HG03442 (cell line): ENCODE results near the gene MGMT.

Experiments used
- ATAC-seq: cut with Tn5 transposase; IDR thresholded peaks from one replicate; pipeline ENCODE4 v1.9.1; 2021; ENCODE audit warnings: mild to moderate bottlenecking, moderate library complexity; ENCODE audit not compliant: unreplicated experiment

MGMT gene

DNA sequence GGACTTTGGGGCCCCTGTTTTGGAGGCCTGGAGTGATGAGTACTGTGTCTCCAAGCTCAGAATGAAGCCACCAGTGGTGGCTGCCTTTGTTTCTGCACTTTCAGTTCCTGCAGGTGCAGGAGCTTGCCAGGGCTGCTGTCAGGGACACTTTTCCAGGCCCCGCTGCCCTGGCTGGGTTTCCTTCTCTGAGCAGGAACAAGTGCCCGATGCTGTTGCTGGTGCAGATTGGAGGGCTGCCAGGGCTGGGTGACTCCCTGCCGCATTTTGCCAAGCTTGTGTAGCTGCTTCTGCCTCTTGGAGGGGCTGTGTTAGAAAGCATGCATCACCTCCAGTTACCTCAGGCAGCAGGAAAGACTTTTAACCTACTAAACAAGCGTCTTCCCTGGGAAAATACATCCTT, 211.1 kb downstream of the MGMT start:
- ATAC-seq = no peak

DNA sequence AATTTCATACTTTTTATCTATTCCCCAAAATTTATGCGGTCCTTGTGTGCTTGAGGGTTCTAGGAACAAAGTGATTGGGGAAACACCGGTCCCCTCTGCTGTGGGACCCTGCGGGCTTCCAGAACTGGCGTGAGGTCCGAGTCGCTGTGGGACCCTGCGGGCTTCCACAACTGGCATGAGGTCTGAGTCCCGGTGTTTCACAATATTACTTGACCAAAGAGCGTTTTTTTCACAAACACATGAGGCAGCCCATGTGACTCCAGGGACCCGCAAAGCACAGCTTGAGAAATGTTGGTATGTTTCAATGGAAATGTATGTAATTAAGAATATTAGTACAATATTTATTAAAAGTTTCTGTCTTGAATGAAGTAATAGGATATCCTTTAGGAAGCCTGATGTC, 212.2 kb downstream of the MGMT start:
- ATAC-seq = no peak

DNA sequence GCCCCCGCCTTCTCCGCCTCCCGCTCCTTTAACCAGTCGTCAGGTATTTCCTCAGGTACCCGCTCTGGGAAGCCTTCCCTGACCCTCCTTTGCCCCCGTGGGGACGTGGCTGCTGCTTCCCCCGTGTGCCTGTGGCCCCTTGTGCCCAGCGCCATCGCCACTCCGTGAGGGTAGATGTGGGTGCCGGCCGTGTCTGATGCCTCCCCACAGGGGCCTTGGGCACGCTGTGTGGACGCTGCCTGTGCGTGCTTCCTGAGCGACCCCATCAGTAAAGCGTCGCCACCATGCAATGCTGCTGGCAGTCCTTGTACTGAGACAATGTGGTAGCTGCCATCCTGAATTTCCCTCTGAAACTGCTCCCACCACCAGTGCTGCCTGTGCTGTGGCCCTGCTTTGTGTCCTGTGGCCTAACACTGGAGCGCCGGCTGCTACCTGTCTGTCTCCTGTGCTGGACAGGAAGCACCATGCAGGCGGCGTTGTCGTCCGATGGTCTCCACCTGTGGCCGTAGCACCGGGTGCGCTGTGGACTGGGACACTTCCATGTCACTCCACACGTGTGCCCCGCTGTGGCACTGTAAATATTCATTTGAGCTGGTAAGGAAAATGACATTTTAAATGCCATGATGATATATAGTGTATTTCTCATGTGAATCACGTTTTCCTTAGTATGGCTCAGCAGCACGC, 213.8 kb downstream of the MGMT start:
- ATAC-seq = no peak

DNA sequence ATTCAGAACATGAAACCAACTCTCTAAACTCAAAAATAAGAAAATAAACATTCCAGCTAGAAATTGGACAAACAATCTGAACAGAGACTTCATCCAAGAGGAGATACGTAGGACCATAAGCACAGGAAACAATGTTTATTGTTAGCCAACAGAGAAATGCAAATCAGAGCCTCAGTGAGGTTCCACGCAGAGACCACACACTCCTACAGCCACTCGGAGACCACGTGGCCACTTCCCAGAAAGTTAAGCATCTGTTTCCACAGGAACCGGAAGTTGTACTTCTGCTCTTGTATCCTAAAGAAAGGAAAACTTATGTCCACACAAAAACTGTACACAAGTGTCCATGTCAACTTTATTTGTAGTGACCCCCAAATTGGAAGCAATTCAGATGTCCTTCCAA, 214.8 kb downstream of the MGMT start:
- ATAC-seq = no peak

DNA sequence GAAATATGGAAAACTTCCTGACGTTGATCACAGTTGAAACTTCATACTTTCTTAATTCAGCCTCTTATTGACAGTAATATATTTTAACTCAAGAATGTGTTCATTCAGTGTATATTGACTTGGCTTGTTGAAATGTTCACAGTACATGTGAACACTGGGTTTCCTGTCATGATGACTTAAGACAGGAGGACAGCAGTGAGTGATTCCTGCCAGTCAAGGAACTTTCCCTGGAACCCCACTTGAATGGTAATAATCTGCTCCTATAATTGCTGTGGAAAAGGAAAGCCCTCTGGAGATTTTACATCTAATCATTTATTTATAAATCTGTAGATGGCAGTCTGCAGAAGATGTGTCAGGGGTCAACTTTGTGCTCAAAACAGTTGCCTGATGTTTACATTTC, 216.5 kb downstream of the MGMT start:
- ATAC-seq = no peak

DNA sequence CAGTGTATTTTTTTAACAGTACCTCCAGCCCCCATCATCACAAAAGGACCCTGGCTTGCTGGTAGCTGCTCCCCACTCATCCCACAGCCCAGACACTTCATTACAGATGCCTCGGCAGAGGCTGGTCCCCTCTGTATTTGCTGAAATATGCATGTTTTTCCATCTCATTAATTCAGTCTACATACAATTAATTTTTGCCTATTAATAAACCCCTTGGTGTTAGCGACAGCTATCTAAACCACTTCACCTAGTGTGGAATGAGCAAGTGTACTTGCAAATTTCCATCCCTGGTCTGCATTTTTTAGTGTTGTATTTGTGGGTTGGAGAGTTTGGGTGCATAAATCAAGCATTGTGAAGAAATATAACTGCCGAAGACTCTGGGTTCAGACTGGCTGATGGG, 216.9 kb downstream of the MGMT start:
- ATAC-seq = no peak

DNA sequence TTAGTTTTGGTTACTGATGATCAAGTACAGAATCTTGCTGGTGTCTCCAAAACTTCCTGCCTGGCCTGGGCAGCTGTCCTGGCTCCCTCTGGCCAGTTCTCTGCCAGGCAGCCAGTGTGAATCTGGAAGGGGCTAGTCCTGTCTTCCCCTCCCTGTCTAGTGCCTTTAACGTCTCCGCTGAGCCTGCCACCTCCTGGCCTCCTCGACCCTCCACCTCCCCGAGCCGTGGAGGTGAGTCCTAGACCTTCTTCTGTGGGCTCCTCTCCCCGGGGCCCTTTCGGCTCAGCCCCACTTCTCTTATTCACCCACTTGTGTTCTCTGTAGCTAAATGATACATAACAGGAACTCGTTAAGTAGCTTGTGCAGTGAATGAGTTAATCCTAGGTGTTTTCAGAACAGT, 218.2 kb downstream of the MGMT start:
- ATAC-seq = no peak

DNA sequence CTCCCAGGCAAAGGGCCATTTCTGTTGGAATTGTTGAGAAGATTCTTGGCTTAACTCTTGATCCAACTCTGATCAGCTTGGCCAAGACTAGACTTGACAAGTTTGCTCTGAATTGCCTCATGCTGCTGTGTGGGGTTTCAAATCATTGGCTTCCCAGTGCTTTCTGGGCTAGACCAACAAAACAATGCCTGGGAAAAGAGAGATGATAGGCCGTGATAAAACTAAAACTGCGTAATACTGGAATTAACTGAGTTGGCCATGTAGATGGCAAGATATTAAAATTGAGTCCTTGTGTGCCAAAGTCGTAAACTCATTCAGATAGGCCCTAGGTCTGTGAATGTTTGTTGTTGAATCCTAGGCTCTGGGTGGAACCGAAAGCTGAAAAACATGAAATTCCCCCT, 222.6 kb downstream of the MGMT start:
- ATAC-seq = no peak

DNA sequence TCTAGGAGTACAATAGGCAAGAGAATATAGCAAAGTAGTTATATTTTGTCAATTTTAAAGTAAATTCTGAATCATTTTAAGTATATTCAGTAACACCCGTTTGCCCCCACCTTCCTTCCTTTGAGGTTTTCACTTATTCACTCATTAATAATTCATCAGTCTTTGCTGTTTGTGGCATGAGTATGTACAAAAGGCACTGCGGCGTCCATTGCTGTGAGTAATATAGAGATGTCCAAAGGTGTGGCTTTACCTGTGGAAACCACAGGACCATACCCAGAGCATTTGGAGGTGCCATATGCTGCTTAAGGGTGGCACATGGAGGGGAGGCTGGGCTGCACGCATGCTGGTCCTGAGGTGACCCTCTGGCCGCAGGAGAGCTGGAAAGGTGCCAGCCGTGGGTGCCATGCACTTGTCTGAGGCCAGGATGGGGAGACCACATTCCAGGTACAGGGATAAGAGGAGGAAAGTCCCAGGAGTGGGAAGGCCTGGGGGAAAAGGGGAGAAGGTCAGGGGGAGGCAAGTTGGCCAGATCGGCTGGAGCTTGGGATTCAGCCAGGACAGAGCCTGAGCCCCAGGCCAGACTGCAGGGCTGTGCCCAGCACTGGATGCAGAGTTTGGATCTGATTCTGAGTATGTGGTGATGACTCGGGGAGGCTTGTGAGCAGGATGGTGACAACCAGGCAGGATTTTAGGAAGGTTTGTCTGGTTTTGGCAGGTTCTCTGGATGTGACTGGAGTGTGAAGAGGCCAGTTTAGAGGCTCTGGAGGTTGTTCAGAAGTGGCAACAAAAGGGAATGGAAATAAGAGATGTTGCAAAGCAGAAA, 223.4 kb downstream of the MGMT start:
- no peak for ATAC-seq

DNA sequence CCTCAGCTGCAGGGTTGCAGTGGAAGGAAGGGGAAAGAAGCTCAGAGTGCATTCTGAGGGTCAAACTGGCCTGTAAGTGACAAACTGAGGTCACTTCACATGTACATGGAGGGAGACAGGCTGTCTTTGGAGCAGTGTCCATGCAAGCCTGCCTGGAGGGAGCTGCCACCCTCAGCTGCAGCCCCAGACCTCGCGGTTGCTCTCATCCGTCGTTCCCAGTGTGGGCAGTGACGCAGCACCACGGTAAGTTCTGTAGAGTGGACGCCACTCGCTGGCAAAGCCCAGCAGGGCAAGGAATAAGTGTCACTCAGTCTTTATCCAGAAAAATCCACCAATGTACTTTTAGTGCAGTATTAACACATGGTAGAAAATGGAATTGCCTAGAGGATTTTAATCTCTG, 225.7 kb downstream of the MGMT start:
- ATAC-seq = no peak

DNA sequence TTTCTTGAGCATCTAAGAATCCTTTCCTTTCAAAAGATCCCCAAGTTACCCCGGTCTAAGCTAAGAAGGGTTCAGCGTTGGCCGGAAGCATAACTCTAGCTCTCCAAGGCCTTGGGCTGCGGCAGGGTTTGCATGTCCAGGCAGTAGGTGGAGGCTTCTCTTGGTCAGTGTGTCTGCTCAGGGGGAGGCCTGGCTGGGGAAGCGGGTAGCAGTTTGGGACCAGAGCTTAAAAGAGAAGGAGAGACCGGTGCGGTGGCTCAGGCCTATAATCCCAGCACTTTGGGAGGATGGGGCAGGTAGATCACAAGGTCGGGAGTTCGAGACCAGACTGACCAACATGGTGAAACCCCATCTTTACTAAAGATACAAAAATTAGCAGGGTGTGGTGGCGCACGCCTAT, 226.3 kb downstream of the MGMT start:
- no peak for ATAC-seq

DNA sequence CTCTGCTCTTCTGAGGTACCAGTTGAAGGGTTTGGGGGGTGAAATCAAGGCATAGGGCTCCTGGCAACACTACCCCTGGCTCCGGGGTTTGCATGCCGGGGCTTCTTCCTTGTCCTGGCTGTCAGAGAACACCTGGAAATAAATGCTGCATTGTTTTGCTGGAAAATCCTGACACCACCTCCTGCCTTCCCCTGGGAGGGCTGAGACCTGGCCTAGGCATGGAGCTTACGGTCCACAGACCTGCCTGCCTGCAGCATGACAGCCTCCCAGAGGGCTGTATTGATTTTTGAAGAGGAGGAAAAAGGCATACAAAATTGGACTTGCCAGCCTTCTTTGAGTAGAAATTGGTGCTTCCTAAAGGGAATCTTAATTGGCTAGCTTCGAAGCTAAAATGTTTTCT, 227.1 kb downstream of the MGMT start:
- ATAC-seq = no peak

DNA sequence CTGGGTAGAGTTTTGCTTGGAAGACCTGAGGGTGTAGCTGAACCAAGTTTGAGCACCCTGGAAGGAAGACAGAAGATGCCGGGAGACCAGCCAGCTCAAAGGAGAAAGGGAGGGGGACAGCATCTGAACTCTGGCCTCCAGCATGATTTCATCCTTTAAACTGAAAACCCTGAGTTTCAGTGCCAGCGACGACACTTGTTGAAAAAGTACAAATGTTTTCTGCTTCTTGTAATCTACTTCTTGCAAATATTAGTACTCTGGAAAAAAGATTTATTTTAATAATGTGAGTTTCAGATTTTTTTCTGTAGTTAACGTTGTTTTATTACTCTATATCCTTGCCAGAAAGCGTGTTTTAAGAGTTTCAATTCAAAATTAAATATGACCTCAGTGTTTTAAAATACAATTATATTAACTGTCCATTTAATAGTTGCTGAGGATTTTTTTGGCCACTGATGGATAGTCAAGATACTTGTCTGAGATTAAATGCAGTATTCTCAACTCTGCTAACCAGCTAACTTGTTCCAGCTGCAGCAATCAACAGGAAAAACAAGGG, 227.7 kb downstream of the MGMT start:
- ATAC-seq = no peak

DNA sequence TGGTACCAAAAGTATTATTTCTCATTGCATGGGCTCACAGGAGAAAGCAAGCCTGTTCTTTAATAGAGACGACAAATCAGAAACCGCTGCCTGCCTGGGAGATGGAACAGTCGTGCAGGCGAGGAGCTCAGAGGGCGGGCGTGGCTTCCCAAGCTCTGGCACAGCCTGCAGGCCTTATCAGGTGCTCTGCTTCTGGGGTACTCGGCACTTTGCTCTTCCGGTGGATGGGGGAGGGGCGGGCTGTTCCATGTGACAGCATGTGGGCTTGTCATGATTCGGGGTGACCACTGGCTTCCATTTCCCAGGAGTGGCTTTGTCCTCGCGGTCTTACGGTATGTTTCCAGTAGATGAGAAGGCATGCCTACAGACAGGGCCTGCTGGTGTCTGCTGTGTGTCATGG, 228.6 kb downstream of the MGMT start:
- no peak for ATAC-seq

DNA sequence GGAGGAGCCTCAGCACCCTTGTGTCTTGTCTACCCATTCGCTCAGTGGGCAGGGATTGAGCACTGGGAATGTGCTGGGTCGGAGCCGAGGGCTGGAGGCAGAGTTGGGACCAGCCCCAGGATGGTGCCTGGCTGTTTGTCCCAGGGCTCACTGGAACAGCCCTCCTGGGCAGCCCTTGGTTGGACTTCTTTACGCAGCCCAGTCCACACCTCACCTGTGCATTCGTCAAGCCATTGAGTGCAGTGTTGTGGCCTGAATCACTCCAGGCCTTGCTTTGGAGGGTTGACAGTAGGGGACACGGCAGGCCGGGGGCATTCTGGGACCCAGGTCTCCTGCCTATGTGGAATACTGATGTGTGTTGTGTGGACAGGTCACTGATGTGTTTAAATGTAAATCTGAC, 229.6 kb downstream of the MGMT start:
- no peak for ATAC-seq

DNA sequence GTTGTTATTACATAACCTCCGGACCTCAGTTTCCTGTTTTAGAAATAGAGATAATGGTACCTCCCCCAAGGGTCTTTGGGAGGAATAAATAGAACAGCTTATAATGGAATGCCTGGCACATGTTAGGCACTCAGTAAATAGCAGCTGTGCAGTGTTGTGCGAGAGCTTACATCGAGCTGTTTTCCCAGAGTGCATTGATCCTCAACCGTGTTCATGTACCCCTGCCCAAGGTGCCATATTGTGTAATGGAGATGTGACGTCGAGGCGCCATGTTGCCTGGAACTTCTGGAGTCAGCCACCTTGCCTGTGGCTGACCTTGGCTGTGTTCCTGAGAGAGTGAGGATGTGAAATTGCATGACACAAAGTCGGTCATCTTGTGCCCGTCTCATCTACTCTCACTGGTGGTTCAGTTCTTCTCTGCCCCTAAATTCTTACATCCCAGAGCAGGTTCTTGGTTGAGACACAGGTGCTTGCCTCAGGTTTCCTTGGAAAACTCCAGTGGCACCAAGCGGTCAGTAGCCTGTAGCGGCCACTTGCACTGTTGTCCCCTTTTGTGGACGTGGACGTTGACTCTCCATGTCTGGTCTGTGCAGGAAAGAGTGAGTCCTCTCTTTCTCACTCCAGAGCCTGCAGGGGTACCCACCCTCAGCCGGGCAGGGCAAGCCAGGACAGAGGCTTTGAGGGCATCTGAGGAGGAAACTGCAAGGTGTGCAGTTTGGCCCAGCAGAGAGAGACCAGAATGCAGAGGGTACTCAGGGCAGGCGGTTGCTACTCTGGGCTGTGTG, 230.6 kb downstream of the MGMT start:
- no peak for ATAC-seq

DNA sequence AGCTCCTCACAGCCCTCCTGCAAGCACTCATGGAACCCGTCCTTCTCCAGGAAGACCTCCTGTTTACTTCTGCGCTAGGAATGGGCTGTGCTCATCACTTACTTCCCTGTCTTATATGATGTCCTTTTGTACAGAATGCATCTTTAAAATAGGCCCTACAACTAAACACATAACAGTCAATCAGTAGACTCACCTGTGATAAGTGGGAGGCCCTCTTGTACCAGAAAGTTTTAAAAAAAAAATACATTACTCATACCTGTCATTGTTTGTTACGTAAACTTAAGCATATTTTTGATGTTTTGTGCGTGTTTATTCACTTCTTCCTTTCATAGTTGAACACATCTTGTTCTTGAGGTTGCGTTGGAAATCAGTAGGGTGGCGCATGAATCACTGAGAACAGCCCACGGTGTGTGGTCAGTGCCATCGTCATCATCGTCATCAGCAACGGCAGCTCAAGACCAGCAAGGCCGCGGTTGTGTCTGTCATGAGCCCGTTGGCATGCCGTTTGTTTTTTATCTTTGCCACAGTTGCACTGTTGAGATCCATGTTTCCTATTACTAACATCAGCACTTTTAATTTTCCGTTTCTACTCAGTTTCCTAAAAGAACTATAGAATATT, 232.8 kb downstream of the MGMT start:
- no peak for ATAC-seq

DNA sequence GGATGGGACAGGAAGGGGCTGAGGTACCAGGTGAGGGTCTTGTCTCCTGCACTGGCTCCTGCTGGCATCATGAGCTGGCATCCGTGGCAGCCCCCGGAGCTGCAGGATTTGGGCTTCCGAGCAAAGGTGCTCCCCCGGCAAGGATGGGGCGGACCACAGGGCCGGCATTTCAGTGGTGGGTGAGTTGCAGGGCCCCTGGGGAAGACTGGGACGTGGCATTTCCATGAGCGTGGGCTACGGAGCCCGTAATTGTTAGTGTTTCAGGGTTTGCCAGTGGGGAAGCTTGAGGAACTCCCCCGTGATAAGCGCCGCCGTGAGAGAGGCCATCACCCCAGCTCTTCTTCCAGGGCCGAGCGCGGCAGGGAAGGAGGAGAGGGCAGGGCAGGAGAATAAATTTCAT, 235.6 kb downstream of the MGMT start:
- ATAC-seq = no peak

DNA sequence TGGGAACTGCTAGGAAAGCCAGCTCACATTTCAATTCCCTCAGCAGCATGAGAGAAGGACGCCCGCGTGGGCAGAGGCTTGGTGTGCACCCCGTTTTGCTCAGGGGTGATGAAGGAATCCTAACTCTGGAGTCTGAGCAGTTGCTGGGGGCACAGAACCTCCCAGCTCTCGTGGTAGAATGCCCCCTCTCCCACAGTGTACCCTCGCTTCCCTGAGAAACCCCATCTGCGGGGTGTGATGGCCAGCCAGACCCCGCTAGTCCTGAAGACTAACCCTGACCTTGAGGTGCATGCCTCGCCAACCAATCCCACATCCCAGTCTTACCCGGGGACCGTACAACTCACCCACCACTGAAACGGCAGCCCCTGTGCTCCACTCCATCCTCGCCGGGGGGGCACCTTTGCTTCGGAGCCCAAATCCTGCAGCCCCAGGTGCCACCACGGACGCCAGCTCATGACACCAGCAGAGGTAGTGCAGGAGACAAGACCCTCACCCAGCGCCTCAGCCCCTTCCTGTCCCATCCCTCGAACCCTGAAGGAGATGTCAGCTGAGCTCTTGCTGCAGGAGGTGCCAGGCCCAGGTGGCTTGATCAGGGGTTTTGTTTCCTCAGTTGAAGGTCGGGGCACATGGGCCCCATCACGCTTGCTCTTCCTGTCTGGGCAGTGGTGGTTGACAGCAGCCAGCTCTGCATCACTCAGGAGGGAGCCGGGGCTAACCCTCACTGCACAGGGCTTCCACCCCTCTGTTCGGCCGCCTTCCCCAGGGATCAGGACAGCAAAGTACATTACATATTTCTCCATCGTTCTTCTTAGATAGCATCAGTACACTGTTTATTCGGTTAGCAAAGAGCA, 236.5 kb downstream of the MGMT start:
- ATAC-seq = no peak

DNA sequence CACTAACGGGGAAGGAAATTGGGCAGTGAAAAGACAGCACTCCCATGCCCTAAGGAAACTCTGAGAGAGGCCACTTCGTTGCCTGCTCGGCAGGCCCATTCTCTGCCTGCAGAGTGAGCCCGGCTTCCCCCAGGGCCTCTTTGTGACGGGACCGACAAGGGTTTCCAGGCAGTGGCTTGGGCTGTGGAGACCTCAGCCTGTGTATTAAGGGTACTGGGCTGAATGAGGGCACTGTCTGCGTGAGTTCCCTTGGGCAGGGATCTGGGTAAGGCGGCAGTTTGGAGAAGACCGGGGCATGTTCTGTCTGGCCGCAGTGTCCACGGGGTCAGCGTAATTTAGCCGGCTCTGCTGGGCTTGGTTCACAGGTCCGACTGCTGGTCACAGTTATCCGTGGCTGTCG, 237.2 kb downstream of the MGMT start:
- no peak for ATAC-seq
